ENCODE measurements around the gene ING2.
"Not testable (repeated sequence)": the region's sequence is repeated elsewhere in the genome, so short reads cannot be mapped to it uniquely, and the experiment has no call there.

ING2 gene, protein sequence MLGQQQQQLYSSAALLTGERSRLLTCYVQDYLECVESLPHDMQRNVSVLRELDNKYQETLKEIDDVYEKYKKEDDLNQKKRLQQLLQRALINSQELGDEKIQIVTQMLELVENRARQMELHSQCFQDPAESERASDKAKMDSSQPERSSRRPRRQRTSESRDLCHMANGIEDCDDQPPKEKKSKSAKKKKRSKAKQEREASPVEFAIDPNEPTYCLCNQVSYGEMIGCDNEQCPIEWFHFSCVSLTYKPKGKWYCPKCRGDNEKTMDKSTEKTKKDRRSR

GRCh38 chr4:183504930-183505610 is at the start of gene ING2:
TSS of gene ING2 (plus strand) at chr4:183505058. CDS start at chr4:183505196, 138 bp downstream.
- Histone ChIP-seq H3K9me3 (ENCODE audit: control insufficient read depth in 5 of 5, low read length in 5 of 5) (no peaks in the 10 kb centered on the region), H3K27ac (ENCODE audit: low read depth, low read length) (peak within 1 kb of the TSS; percentile 79), H3K9ac (ENCODE audit: low read length in 5 of 5) (peak within 1 kb of the TSS; percentile 3 to 94 (median 91)), H3K4me3 (ENCODE audit: low read depth in 1 of 5, low read length in 5 of 5) (peak within 1 kb of the TSS; percentile 84 to 99 (median 95)), H3K27me3 (ENCODE audit: control insufficient read depth in 5 of 5, insufficient read depth in 4 of 5, low read length in 5 of 5) (no peaks in the 10 kb centered on the region), H3K36me3 (ENCODE audit: control insufficient read depth in 5 of 5, insufficient read depth in 5 of 5, low read length in 5 of 5) (no peaks in the 10 kb centered on the region), H3K4me1 (ENCODE audit: control insufficient read depth in 5 of 5, insufficient read depth in 5 of 5, low read length in 5 of 5) (peaks cover 2 to 31% (median 21%) of the 10 kb centered on the region in 5 donors)

- Histone ChIP-seq H3K4me3 (ENCODE audit: low read depth in 1 of 5, low read length in 5 of 5) (no peak overlapping the region), H3K36me3 (ENCODE audit: control insufficient read depth in 5 of 5, insufficient read depth in 5 of 5, low read length in 5 of 5) (peaks cover 0 to 30% (median 2%) of the 10 kb centered on the region in 5 donors), H3K27ac (ENCODE audit: low read depth, low read length) (no peak overlapping the region), H3K4me1 (ENCODE audit: control insufficient read depth in 5 of 5, insufficient read depth in 5 of 5, low read length in 5 of 5) (no peaks in the 10 kb centered on the region), H3K9me3 (ENCODE audit: control insufficient read depth in 5 of 5, low read length in 5 of 5) (no peaks in the 10 kb centered on the region), H3K9ac (ENCODE audit: low read length in 5 of 5) (no peak overlapping the region), H3K27me3 (ENCODE audit: control insufficient read depth in 5 of 5, insufficient read depth in 4 of 5, low read length in 5 of 5) (no peaks in the 10 kb centered on the region)
Measured at GRCh38 chr4:183455431-183456195, 49.2 kb upstream of the ING2 start.

DNA sequence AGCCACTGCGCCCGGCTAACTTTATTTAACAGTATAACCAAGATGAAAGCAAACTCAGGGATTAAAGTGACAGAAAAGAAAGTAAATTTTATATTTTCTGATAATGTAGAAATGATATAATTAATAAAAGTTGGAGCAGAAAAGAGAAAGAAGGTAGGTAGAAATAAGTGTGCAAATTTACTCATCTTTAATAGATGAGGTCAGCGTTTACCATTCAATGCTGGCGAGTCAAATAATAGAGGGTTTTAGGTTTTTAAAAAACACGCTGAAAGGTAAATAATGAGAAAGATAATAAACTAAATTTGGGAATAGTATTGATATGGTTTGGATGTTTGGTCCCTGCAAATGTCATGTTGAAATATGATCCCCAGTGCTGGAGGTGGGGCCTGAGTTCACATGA is 46.9 kb upstream of the ING2 start:
- Histone ChIP-seq H3K27ac (ENCODE audit: low read depth, low read length) (no peak overlapping the region), H3K9me3 (ENCODE audit: control insufficient read depth in 5 of 5, low read length in 5 of 5) (no peaks in the 10 kb centered on the region), H3K36me3 (ENCODE audit: control insufficient read depth in 5 of 5, insufficient read depth in 5 of 5, low read length in 5 of 5) (peaks cover 0 to 12% (median 0%) of the 10 kb centered on the region in 5 donors), H3K4me3 (ENCODE audit: low read depth in 1 of 5, low read length in 5 of 5) (no peak overlapping the region), H3K27me3 (ENCODE audit: control insufficient read depth in 5 of 5, insufficient read depth in 4 of 5, low read length in 5 of 5) (no peaks in the 10 kb centered on the region), H3K4me1 (ENCODE audit: control insufficient read depth in 5 of 5, insufficient read depth in 5 of 5, low read length in 5 of 5) (no peaks in the 10 kb centered on the region), H3K9ac (ENCODE audit: low read length in 5 of 5) (no peak overlapping the region)

- not testable (repeated sequence) for H3K4me1 ChIP-seq (ENCODE audit: control insufficient read depth in 5 of 5, insufficient read depth in 5 of 5, low read length in 5 of 5); H3K9me3 ChIP-seq (ENCODE audit: control insufficient read depth in 5 of 5, low read length in 5 of 5); H3K27ac ChIP-seq (ENCODE audit: low read depth, low read length); H3K27me3 ChIP-seq (ENCODE audit: control insufficient read depth in 5 of 5, insufficient read depth in 4 of 5, low read length in 5 of 5); H3K4me3 ChIP-seq (ENCODE audit: low read depth in 1 of 5, low read length in 5 of 5); H3K9ac ChIP-seq (ENCODE audit: low read length in 5 of 5); H3K36me3 ChIP-seq (ENCODE audit: control insufficient read depth in 5 of 5, insufficient read depth in 5 of 5, low read length in 5 of 5)
Measured at GRCh38 chr4:183463903-183464619, 40.8 kb upstream of the ING2 start.

DNA sequence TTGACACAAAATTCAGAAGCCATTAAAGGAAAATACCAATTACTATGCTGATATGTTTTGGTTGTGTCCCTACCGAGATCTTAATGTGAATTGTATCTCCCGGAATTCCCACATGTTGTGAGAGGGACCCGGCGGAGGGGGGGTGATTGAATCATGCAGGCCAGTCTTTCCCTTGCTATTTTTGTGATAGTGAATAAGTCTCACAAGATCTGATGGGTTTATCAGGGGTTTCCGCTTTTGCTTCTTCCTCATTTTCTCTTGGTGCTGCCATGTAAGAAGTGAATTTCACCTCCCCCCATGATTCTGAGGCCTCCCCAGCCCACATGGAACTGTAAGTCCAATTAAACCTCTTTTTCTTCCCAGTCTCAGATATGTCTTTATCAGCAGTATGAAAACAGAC is 39.0 kb upstream of the ING2 start:
- H3K27me3 ChIP-seq (ENCODE audit: control insufficient read depth in 5 of 5, insufficient read depth in 4 of 5, low read length in 5 of 5); H3K4me1 ChIP-seq (ENCODE audit: control insufficient read depth in 5 of 5, insufficient read depth in 5 of 5, low read length in 5 of 5); H3K9ac ChIP-seq (ENCODE audit: low read length in 5 of 5); H3K27ac ChIP-seq (ENCODE audit: low read depth, low read length); H3K36me3 ChIP-seq (ENCODE audit: control insufficient read depth in 5 of 5, insufficient read depth in 5 of 5, low read length in 5 of 5); H3K9me3 ChIP-seq (ENCODE audit: control insufficient read depth in 5 of 5, low read length in 5 of 5); H3K4me3 ChIP-seq (ENCODE audit: low read depth in 1 of 5, low read length in 5 of 5): not testable (repeated sequence)

DNA sequence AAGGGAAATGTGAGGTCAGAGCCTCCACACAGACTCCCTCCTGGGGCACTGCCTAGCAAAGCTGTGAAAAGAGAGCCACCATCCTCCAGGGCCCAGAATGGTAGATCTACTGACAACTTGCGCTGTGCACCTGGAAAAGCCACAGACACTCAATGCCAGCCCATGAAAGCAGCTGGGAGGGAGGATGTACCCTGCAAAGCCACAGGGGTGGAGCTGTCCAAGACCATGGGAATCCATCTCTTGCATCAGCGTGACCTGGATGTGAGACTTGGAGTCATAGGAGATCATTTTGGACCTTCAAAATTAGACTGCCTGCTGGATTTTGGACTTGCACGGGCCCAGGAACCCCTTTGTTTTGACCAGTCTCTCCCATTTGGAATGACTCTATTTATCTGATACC is 37.6 kb upstream of the ING2 start:
- peaks cover 0 to 9% (median 4%) of the 10 kb centered on the region in 5 donors for H3K4me1 ChIP-seq (ENCODE audit: control insufficient read depth in 5 of 5, insufficient read depth in 5 of 5, low read length in 5 of 5)
- peaks cover 0 to 2% (median 0%) of the 10 kb centered on the region in 5 donors for H3K9me3 ChIP-seq (ENCODE audit: control insufficient read depth in 5 of 5, low read length in 5 of 5)
- no peaks in the 10 kb centered on the region for H3K27me3 ChIP-seq (ENCODE audit: control insufficient read depth in 5 of 5, insufficient read depth in 4 of 5, low read length in 5 of 5)
- H3K9ac ChIP-seq (ENCODE audit: low read length in 5 of 5), result no peak overlapping the region
- no peak overlapping the region for H3K4me3 ChIP-seq (ENCODE audit: low read depth in 1 of 5, low read length in 5 of 5)
- no peak overlapping the region for H3K27ac ChIP-seq (ENCODE audit: low read depth, low read length)
- no peaks in the 10 kb centered on the region for H3K36me3 ChIP-seq (ENCODE audit: control insufficient read depth in 5 of 5, insufficient read depth in 5 of 5, low read length in 5 of 5)

DNA sequence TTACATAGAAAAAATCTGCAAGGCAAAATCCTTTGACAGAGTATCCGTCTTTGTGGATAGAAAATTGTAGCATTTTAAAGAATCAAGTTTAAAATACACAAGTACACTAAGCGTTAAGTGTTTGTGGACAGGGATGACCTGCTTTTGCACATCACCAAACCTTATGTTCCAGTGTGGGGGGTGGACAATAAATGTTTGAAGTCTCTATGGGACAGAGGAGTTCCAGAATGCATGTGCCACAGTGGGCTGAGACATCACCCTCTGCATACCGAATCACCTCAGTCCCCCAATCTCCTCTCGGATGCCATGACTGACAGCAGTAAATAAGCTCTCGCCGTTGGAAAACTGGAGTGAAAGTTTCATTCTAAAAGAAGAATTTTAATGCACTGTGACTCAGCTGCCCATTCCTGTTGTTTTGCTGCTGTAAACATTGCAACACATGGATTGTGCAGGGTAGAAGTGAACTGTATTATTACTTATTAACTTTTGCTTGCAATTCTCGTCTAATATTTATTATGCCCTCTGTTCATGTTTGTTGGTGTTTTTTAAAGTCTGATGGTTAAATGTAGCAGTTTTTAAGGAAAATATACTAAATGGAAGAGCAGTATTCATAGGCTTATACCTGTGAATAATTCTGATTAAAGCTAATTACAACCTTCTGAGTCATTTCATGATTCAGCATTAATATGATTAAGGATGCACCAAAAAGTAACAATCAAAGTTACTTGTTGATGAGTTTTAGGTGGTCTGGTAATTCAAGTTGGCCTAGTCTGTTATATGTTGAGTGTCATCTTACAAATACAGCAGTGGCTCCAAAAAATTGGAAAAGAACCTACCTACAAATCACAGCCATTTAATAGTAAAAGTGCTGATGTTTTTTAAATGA is 36.4 kb upstream of the ING2 start:
- H3K27me3 ChIP-seq (ENCODE audit: control insufficient read depth in 5 of 5, insufficient read depth in 4 of 5, low read length in 5 of 5), result no peaks in the 10 kb centered on the region
- no peaks in the 10 kb centered on the region for H3K36me3 ChIP-seq (ENCODE audit: control insufficient read depth in 5 of 5, insufficient read depth in 5 of 5, low read length in 5 of 5)
- H3K9ac ChIP-seq (ENCODE audit: low read length in 5 of 5), result no peak overlapping the region
- peaks cover 0 to 9% (median 7%) of the 10 kb centered on the region in 5 donors for H3K4me1 ChIP-seq (ENCODE audit: control insufficient read depth in 5 of 5, insufficient read depth in 5 of 5, low read length in 5 of 5)
- H3K9me3 ChIP-seq (ENCODE audit: control insufficient read depth in 5 of 5, low read length in 5 of 5), result peaks cover 0 to 2% (median 0%) of the 10 kb centered on the region in 5 donors
- no peak overlapping the region for H3K4me3 ChIP-seq (ENCODE audit: low read depth in 1 of 5, low read length in 5 of 5)
- H3K27ac ChIP-seq (ENCODE audit: low read depth, low read length), result no peak overlapping the region

DNA sequence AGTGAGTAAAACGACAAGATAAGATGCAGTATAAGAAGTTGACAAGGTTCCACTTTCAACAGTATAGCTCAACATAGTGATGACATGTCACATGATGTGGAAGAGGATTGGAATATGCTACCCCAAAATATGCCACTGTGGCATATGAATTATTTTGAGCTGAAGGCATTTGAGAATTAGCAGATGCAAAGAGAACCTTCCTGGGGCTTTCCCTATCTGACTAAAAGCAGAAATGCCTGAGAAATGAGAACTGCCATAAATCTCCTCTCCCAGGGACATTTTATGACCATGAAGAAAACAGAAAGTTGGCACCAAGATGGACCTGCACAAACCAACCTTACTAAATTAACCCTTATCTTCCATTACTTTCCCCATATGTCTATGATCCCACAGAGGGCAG is 35.6 kb upstream of the ING2 start:
- Histone ChIP-seq H3K9ac (ENCODE audit: low read length in 5 of 5) (no peak overlapping the region), H3K27me3 (ENCODE audit: control insufficient read depth in 5 of 5, insufficient read depth in 4 of 5, low read length in 5 of 5) (no peaks in the 10 kb centered on the region), H3K36me3 (ENCODE audit: control insufficient read depth in 5 of 5, insufficient read depth in 5 of 5, low read length in 5 of 5) (no peaks in the 10 kb centered on the region), H3K4me1 (ENCODE audit: control insufficient read depth in 5 of 5, insufficient read depth in 5 of 5, low read length in 5 of 5) (peaks cover 0 to 9% (median 7%) of the 10 kb centered on the region in 5 donors), H3K4me3 (ENCODE audit: low read depth in 1 of 5, low read length in 5 of 5) (no peak overlapping the region), H3K9me3 (ENCODE audit: control insufficient read depth in 5 of 5, low read length in 5 of 5) (peaks cover 0 to under 1% (median 0%) of the 10 kb centered on the region in 5 donors), H3K27ac (ENCODE audit: low read depth, low read length) (no peak overlapping the region)

- no peaks in the 10 kb centered on the region for H3K9me3 ChIP-seq (ENCODE audit: control insufficient read depth in 5 of 5, low read length in 5 of 5)
- no peak overlapping the region for H3K27ac ChIP-seq (ENCODE audit: low read depth, low read length)
- peaks cover 0 to 9% (median 7%) of the 10 kb centered on the region in 5 donors for H3K4me1 ChIP-seq (ENCODE audit: control insufficient read depth in 5 of 5, insufficient read depth in 5 of 5, low read length in 5 of 5)
- H3K4me3 ChIP-seq (ENCODE audit: low read depth in 1 of 5, low read length in 5 of 5), result no peak overlapping the region
- H3K36me3 ChIP-seq (ENCODE audit: control insufficient read depth in 5 of 5, insufficient read depth in 5 of 5, low read length in 5 of 5), result no peaks in the 10 kb centered on the region
- H3K27me3 ChIP-seq (ENCODE audit: control insufficient read depth in 5 of 5, insufficient read depth in 4 of 5, low read length in 5 of 5), result no peaks in the 10 kb centered on the region
- H3K9ac ChIP-seq (ENCODE audit: low read length in 5 of 5), result no peak overlapping the region
Measured at GRCh38 chr4:183469936-183470335, 34.9 kb upstream of the ING2 start.

All from subcutaneous abdominal adipose tissue (tissue), 5 donors.